WTC11 (cell line): ENCODE measurements around the gene STAP2. TPM values are rescaled to one million over a fixed set of nuclear protein-coding genes. Genes with fewer than 3 reads are reported as not detected.

Experiments used
- ATAC-seq: fragments of 200-7000 bp; cut with Tn5 transposase; 2 replicates; pipeline ENCODE4 v1.10.0; 2021; ENCODE audit warnings: mild to moderate bottlenecking, moderate library complexity
- CTCF ChIA-PET: fragments of 300-600 bp; sonication (Branson Sonifier 250); formaldehyde crosslinking; loops from one replicate; lab custom pipeline; 2021; ENCODE audit warnings: antibody characterized with exemption; lab: Charles Lee
- POLR2A ChIA-PET: fragments of 350-600 bp; sonication (Branson Sonifier 250); formaldehyde crosslinking; loops from one replicate; lab custom pipeline; 2021; ENCODE audit warnings: antibody characterized with exemption; lab: Charles Lee
- DNase-seq: peaks from one replicate; pipeline ENCODE4 v3.0.0; 2021; ENCODE audit warnings: low spot score
- H3K27ac Mint-ChIP-seq: 2 replicates; pipeline ENCODE4 v1.8.0; 2021; ENCODE audit warnings: mixed read lengths
- H3K27me3 Mint-ChIP-seq: 2 replicates; pipeline ENCODE4 v1.8.0; 2021; ENCODE audit warnings: low read depth, mild to moderate bottlenecking, moderate library complexity, mixed read lengths
- H3K36me3 Mint-ChIP-seq: 2 replicates; pipeline ENCODE4 v1.8.0; 2021; ENCODE audit warnings: mixed read lengths
- H3K4me1 Mint-ChIP-seq: 2 replicates; pipeline ENCODE4 v1.8.0; 2022; ENCODE audit warnings: mixed read lengths
- H3K4me3 Mint-ChIP-seq: 2 replicates; pipeline ENCODE4 v1.8.0; 2021; ENCODE audit warnings: mild to moderate bottlenecking, moderate library complexity, mixed read lengths
- H3K9me3 Mint-ChIP-seq: 2 replicates; pipeline ENCODE4 v1.8.0; 2021; ENCODE audit warnings: mixed read lengths
- CREB1 ChIP-seq: sonication (generic); formaldehyde crosslinking; IDR thresholded peaks from 2 replicates; pipeline ENCODE4 v1.8.0; 2023; ENCODE audit warnings: mild to moderate bottlenecking, missing genetic modification reagents
- FOXP1 ChIP-seq: sonication (generic); formaldehyde crosslinking; IDR thresholded peaks from 2 replicates; pipeline ENCODE4 v1.8.0; 2022; ENCODE audit warnings: missing genetic modification reagents, mild to moderate bottlenecking, moderate library complexity, borderline replicate concordance
- GTF2I ChIP-seq: fragments of 250-450 bp; sonication (Bioruptor Pico); conservative IDR thresholded peaks from 2 replicates; pipeline ENCODE4 v1.4.0; 2021; ENCODE audit warnings: mild to moderate bottlenecking
- JUN ChIP-seq: sonication (generic); formaldehyde crosslinking; IDR thresholded peaks from 2 replicates; pipeline ENCODE4 v1.8.0; 2023; ENCODE audit warnings: mild to moderate bottlenecking, missing genetic modification reagents
- NFYB ChIP-seq: sonication (generic); formaldehyde crosslinking; conservative IDR thresholded peaks from 2 replicates; pipeline ENCODE4 v1.8.0; 2022; ENCODE audit warnings: low read depth, missing genetic modification reagents
- NR3C1 ChIP-seq: sonication (generic); formaldehyde crosslinking; conservative IDR thresholded peaks from 2 replicates; pipeline ENCODE4 v1.8.1; 2023; ENCODE audit warnings: low read depth, mild to moderate bottlenecking, missing genetic modification reagents
- ZNF416 ChIP-seq: fragments of 250-450 bp; sonication (Bioruptor Pico); IDR thresholded peaks from 2 replicates; pipeline ENCODE4 v1.9.0; 2021; ENCODE audit warnings: mild to moderate bottlenecking, inconsistent platforms
- ZNF423 ChIP-seq: fragments of 250-450 bp; sonication (Bioruptor Pico); IDR thresholded peaks from 2 replicates; pipeline ENCODE4 v2.1.2; 2022; ENCODE audit warnings: mild to moderate bottlenecking, moderate library complexity
- total RNA-seq: library from RNA; stranded (reverse); gene quantifications from 3 replicates; pipeline ENCODE4 v1.2.3, GENCODE V29; 2021
- TF ChIP-seq, protein P1 (sequence below): fragments of 250-450 bp; sonication (Bioruptor Pico); IDR thresholded peaks from 2 replicates; pipeline ENCODE4 v1.9.0; 2021; ENCODE audit warnings: mild to moderate bottlenecking, borderline replicate concordance
- TF ChIP-seq, protein P2 (sequence below): sonication (generic); formaldehyde crosslinking; IDR thresholded peaks from 2 replicates; pipeline ENCODE4 v1.8.1; 2023; ENCODE audit warnings: mild to moderate bottlenecking, missing genetic modification reagents, moderate library complexity
- TF ChIP-seq, protein P3 (sequence below): sonication (generic); formaldehyde crosslinking; IDR thresholded peaks from 2 replicates; pipeline ENCODE4 v1.8.0; 2023; ENCODE audit warnings: missing genetic modification reagents, mild to moderate bottlenecking, borderline replicate concordance
- TF ChIP-seq, protein P4 (sequence below): sonication (generic); formaldehyde crosslinking; IDR thresholded peaks from 2 replicates; pipeline ENCODE4 v1.8.1; 2023; ENCODE audit warnings: mild to moderate bottlenecking, missing genetic modification reagents
- TF ChIP-seq, protein P5 (sequence below): sonication (generic); formaldehyde crosslinking; conservative IDR thresholded peaks from 2 replicates; pipeline ENCODE4 v1.8.1; 2022; ENCODE audit warnings: mild to moderate bottlenecking, missing genetic modification reagents

Gene STAP2
- total RNA-seq, 1 experiment from 2014 or later: 18.2 TPM

DNA sequence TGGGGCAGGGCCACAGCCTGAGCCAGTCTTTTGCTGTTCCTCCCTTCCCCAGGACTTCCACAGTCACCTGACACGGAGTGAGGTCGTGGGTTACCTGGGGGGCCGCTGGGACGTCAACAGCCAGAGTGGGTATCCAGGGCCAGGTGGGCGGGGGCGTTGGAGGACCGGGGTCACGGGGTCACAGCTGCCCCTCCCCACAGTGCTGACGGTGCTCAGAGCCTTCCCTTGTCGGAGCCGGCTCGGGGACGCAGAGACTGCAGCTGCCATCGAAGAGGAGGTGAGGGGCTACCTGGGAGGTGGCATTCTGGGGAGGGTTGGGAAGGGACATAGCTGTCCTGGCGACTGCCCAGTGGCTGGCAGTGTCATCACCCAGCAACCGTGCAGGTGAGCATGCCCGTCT lies 16.3 kb upstream of the STAP2 start (continued):
- TF ChIP-seq, protein P1, sequence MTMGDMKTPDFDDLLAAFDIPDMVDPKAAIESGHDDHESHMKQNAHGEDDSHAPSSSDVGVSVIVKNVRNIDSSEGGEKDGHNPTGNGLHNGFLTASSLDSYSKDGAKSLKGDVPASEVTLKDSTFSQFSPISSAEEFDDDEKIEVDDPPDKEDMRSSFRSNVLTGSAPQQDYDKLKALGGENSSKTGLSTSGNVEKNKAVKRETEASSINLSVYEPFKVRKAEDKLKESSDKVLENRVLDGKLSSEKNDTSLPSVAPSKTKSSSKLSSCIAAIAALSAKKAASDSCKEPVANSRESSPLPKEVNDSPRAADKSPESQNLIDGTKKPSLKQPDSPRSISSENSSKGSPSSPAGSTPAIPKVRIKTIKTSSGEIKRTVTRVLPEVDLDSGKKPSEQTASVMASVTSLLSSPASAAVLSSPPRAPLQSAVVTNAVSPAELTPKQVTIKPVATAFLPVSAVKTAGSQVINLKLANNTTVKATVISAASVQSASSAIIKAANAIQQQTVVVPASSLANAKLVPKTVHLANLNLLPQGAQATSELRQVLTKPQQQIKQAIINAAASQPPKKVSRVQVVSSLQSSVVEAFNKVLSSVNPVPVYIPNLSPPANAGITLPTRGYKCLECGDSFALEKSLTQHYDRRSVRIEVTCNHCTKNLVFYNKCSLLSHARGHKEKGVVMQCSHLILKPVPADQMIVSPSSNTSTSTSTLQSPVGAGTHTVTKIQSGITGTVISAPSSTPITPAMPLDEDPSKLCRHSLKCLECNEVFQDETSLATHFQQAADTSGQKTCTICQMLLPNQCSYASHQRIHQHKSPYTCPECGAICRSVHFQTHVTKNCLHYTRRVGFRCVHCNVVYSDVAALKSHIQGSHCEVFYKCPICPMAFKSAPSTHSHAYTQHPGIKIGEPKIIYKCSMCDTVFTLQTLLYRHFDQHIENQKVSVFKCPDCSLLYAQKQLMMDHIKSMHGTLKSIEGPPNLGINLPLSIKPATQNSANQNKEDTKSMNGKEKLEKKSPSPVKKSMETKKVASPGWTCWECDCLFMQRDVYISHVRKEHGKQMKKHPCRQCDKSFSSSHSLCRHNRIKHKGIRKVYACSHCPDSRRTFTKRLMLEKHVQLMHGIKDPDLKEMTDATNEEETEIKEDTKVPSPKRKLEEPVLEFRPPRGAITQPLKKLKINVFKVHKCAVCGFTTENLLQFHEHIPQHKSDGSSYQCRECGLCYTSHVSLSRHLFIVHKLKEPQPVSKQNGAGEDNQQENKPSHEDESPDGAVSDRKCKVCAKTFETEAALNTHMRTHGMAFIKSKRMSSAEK: no peak
- no peak for TF ChIP-seq FOXP1 (CRISPR knock-in tag)
- TF ChIP-seq, protein P2, sequence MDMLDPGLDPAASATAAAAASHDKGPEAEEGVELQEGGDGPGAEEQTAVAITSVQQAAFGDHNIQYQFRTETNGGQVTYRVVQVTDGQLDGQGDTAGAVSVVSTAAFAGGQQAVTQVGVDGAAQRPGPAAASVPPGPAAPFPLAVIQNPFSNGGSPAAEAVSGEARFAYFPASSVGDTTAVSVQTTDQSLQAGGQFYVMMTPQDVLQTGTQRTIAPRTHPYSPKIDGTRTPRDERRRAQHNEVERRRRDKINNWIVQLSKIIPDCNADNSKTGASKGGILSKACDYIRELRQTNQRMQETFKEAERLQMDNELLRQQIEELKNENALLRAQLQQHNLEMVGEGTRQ (CRISPR knock-in tag): no peak

DNA sequence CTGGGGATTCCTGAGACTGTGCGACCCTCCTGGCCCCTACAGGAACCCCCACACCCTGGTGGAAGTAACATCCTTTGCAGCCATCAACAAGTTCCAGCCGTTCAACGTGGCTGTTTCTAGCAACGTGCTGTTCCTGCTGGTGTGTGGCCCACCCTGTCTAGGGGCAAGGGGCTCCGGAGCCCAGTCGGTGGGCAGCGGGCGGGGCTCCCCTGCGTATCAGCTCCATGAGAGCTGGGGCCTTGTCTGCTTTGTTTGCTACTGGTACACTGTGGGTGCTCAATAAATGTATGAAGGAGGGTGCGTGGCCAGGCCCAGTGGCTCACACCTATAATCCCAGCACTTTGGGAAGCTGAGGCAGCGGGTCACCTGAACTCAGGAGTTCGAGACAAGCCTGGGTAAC lies 15.7 kb upstream of the STAP2 start:
- CTCF ChIA-PET: interaction anchor here (1.2 to 1.3 kb wide), 2 partner anchors 87 to 88 kb away, joined by 3 to 7 read pairs; no protein-coding TSS in a partner anchor
- DNase-seq (no peak), ATAC-seq (no peak)
- no peak overlapping the region for H3K27ac Mint-ChIP-seq
- no peaks in the 10 kb centered on the region for H3K9me3 Mint-ChIP-seq
- H3K27me3 Mint-ChIP-seq: no peaks in the 10 kb centered on the region
- POLR2A ChIA-PET: no interaction called here
- H3K4me3 Mint-ChIP-seq: no peak overlapping the region
- H3K4me1 Mint-ChIP-seq: no peaks in the 10 kb centered on the region
- H3K36me3 Mint-ChIP-seq: peaks cover 5% of the 10 kb centered on the region
- TF ChIP-seq ZNF423 (no peak), ZNF416 (no peak), CREB1 (no peak), GTF2I (no peak), NR3C1 (CRISPR knock-in tag) (no peak), NFYB (no peak), JUN (CRISPR knock-in tag) (no peak)
- TF ChIP-seq, protein P3, sequence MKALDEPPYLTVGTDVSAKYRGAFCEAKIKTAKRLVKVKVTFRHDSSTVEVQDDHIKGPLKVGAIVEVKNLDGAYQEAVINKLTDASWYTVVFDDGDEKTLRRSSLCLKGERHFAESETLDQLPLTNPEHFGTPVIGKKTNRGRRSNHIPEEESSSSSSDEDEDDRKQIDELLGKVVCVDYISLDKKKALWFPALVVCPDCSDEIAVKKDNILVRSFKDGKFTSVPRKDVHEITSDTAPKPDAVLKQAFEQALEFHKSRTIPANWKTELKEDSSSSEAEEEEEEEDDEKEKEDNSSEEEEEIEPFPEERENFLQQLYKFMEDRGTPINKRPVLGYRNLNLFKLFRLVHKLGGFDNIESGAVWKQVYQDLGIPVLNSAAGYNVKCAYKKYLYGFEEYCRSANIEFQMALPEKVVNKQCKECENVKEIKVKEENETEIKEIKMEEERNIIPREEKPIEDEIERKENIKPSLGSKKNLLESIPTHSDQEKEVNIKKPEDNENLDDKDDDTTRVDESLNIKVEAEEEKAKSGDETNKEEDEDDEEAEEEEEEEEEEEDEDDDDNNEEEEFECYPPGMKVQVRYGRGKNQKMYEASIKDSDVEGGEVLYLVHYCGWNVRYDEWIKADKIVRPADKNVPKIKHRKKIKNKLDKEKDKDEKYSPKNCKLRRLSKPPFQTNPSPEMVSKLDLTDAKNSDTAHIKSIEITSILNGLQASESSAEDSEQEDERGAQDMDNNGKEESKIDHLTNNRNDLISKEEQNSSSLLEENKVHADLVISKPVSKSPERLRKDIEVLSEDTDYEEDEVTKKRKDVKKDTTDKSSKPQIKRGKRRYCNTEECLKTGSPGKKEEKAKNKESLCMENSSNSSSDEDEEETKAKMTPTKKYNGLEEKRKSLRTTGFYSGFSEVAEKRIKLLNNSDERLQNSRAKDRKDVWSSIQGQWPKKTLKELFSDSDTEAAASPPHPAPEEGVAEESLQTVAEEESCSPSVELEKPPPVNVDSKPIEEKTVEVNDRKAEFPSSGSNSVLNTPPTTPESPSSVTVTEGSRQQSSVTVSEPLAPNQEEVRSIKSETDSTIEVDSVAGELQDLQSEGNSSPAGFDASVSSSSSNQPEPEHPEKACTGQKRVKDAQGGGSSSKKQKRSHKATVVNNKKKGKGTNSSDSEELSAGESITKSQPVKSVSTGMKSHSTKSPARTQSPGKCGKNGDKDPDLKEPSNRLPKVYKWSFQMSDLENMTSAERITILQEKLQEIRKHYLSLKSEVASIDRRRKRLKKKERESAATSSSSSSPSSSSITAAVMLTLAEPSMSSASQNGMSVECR: no peak
- TF ChIP-seq, protein P4, sequence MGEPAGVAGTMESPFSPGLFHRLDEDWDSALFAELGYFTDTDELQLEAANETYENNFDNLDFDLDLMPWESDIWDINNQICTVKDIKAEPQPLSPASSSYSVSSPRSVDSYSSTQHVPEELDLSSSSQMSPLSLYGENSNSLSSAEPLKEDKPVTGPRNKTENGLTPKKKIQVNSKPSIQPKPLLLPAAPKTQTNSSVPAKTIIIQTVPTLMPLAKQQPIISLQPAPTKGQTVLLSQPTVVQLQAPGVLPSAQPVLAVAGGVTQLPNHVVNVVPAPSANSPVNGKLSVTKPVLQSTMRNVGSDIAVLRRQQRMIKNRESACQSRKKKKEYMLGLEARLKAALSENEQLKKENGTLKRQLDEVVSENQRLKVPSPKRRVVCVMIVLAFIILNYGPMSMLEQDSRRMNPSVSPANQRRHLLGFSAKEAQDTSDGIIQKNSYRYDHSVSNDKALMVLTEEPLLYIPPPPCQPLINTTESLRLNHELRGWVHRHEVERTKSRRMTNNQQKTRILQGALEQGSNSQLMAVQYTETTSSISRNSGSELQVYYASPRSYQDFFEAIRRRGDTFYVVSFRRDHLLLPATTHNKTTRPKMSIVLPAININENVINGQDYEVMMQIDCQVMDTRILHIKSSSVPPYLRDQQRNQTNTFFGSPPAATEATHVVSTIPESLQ (CRISPR knock-in tag): no peak
- TF ChIP-seq, protein P5, sequence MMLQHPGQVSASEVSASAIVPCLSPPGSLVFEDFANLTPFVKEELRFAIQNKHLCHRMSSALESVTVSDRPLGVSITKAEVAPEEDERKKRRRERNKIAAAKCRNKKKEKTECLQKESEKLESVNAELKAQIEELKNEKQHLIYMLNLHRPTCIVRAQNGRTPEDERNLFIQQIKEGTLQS (CRISPR knock-in tag): no peak
- TF ChIP-seq, all 79 proteins: peak for 0
